ENCODE results near the gene RALGPS1. TPM values are rescaled to one million over a fixed set of nuclear protein-coding genes. Genes with fewer than 3 reads are reported as not detected.

The RALGPS1 gene
- polyA plus RNA-seq, 1 of the 3 experiments (the other 2 are of a cell fraction) = 3.9 TPM

GRCh38 chr9:127185181-127185580, 270.6 kb downstream of the RALGPS1 start:
- DNase-seq = no peak
- ChIA-PET CTCF (interaction anchor here (1.2 to 1.5 kb wide), 3 partner anchors 11 to 244 kb away, joined by 3 to 6 read pairs (median 3); no protein-coding TSS in a partner anchor), POLR2A (no interaction called here)
- Histone ChIP-seq H3K27ac (ENCODE audit: low read depth in 2 of 2, low read length in 1 of 2) (peak overlapping the region; percentile 11 to 85; a peak in 1 of 4 replicates), H3K4me2 (no peak overlapping the region), H3K36me3 (replicated peaks in 1 of 2; ENCODE audit: control insufficient read depth in 1 of 2, insufficient read depth in 2 of 2, low read length in 1 of 2) (no peaks in the 10 kb centered on the region), H3F3A (replicated peaks; ENCODE audit: insufficient read depth) (peaks cover 13% of the 10 kb centered on the region), H3K79me2 (ENCODE audit: insufficient read depth) (no peaks in the 10 kb centered on the region), H3K27me3 (ENCODE audit: insufficient read depth) (no peaks in the 10 kb centered on the region), H2AFZ (ENCODE audit: low read depth) (no peak overlapping the region), H3K9me3 (no peaks in the 10 kb centered on the region), H4K20me1 (ENCODE audit: insufficient read depth) (no peaks in the 10 kb centered on the region), H3K9ac (no peak overlapping the region), H3K4me3 (ENCODE audit: low read depth in 2 of 2, low read length in 1 of 2) (no peak overlapping the region), H3K9me2 (no peaks in the 10 kb centered on the region), H3K4me1 (ENCODE audit: control insufficient read depth in 1 of 2, insufficient read depth in 2 of 2, low read depth in 1 of 2, low read length in 1 of 2) (peaks cover 21 to 22% of the 10 kb centered on the region in 2 experiments; a peak in 3 of 4 replicates)
- no peak for TF ChIP-seq PBX3 (IDR thresholded peaks at IDR 0.05)
- no peak for TF ChIP-seq REST (IDR thresholded peaks at IDR 0.05; ENCODE audit: low read depth, low read length)
- TF ChIP-seq USF2 (IDR thresholded peaks at IDR 0.05; ENCODE audit: borderline replicate concordance, low read depth, low read length) = no peak
- no peak for TF ChIP-seq FOSL2 (IDR thresholded peaks at IDR 0.05; ENCODE audit: borderline replicate concordance, low read depth)
- TF ChIP-seq RAD21 (IDR thresholded peaks at IDR 0.05; ENCODE audit: low read length) = no peak
- 92% methylated on average over 5 of the region's 5 CpGs for WGBS (ENCODE audit: low lambda C conversion rate)

- no peak overlapping the region for H3K9ac ChIP-seq
- H3K9me2 ChIP-seq = no peaks in the 10 kb centered on the region
- no peak overlapping the region for H2AFZ ChIP-seq (ENCODE audit: low read depth)
- ChIA-PET POLR2A (no interaction called here), CTCF (interaction anchor here (1.2 to 1.5 kb wide), 4 partner anchors 12 to 251 kb away, joined by 3 to 6 read pairs (median 4); no protein-coding TSS in a partner anchor)
- no peak overlapping the region for H3K4me3 ChIP-seq (ENCODE audit: low read depth in 2 of 2, low read length in 1 of 2)
- H3K9me3 ChIP-seq = no peaks in the 10 kb centered on the region
- H3K79me2 ChIP-seq (ENCODE audit: insufficient read depth) = no peaks in the 10 kb centered on the region
- TF ChIP-seq GATA2 (CRISPR knock-in tag; IDR thresholded peaks at IDR 0.05) (no peak), MXI1 (IDR thresholded peaks at IDR 0.05; ENCODE audit: low read depth, low read length) (peak; percentile 55; the same call in 1 of the 2 replicates), EP300 (IDR thresholded peaks at IDR 0.05; ENCODE audit: borderline replicate concordance in 1 of 2, low read depth in 1 of 2, low read length in 1 of 2) (peak; percentile 33 to 81; a peak in 2 of 4 replicates), NRF1 (IDR thresholded peaks at IDR 0.05; ENCODE audit: low read depth, low read length) (no peak), MAX (IDR thresholded peaks at IDR 0.05; ENCODE audit: low read depth) (peak; percentile 67; the same call in 1 of the 2 replicates), TCF12 (IDR thresholded peaks at IDR 0.05) (peak; percentile 97), FOXJ3 (CRISPR knock-in tag; IDR thresholded peaks at IDR 0.05) (no peak), PBX3 (IDR thresholded peaks at IDR 0.05) (peak; percentile 89), NFIC (IDR thresholded peaks at IDR 0.05; ENCODE audit: borderline replicate concordance) (peak; percentile 37), POLR2AphosphoS5 (IDR thresholded peaks at IDR 0.05; ENCODE audit: low read depth, low read length) (peak; percentile 66)
- peak; percentile 44 for DNase-seq
- H3K4me1 ChIP-seq (ENCODE audit: control insufficient read depth in 1 of 2, insufficient read depth in 2 of 2, low read depth in 1 of 2, low read length in 1 of 2) = peaks cover 21 to 22% of the 10 kb centered on the region in 2 experiments; a peak in 3 of 4 replicates
- peak overlapping the region; percentile 67; the same call in 1 of the 2 replicates for H3K4me2 ChIP-seq
- H3K27ac ChIP-seq (ENCODE audit: low read depth in 2 of 2, low read length in 1 of 2) = peak overlapping the region; percentile 56 to 85
- 40% methylated on average over 8 of the region's 11 CpGs for WGBS (ENCODE audit: low lambda C conversion rate)
- H3F3A ChIP-seq (replicated peaks; ENCODE audit: insufficient read depth) = peaks cover 18% of the 10 kb centered on the region
- H3K36me3 ChIP-seq (replicated peaks in 1 of 2; ENCODE audit: control insufficient read depth in 1 of 2, insufficient read depth in 2 of 2, low read length in 1 of 2) = no peaks in the 10 kb centered on the region
- no peaks in the 10 kb centered on the region for H3K27me3 ChIP-seq (ENCODE audit: insufficient read depth)
- H4K20me1 ChIP-seq (ENCODE audit: insufficient read depth) = no peaks in the 10 kb centered on the region
These were observed 271.6 kb downstream of the RALGPS1 start for GRCh38 chr9:127185931-127186781.
